GM18517 (cell line): ENCODE data around the gene MOK.

Source experiments
- ATAC-seq: cut with Tn5 transposase; IDR thresholded peaks from one replicate; pipeline ENCODE4 v1.9.1; 2021; ENCODE audit warnings: mild to moderate bottlenecking, moderate library complexity; ENCODE audit not compliant: unreplicated experiment

MOK gene

GRCh38 chr14:102288139-102288538 lies 16.8 kb downstream of the MOK start:
- ATAC-seq = no peak

- no peak for ATAC-seq
Observed at GRCh38 chr14:102285106-102285505, 19.9 kb downstream of the MOK start.

- ATAC-seq = no peak
Observed at GRCh38 chr14:102283631-102284129, 21.3 kb downstream of the MOK start.

- no peak for ATAC-seq
Observed at GRCh38 chr14:102282751-102283465, 22.1 kb downstream of the MOK start.

- no peak for ATAC-seq
Observed at GRCh38 chr14:102280376-102280962, 24.5 kb downstream of the MOK start.

- ATAC-seq = no peak
Observed at GRCh38 chr14:102279688-102280348, 25.1 kb downstream of the MOK start.

- ATAC-seq = no peak
Observed at GRCh38 chr14:102279282-102279681, 25.7 kb downstream of the MOK start.

GRCh38 chr14:102278631-102278935 lies 26.4 kb downstream of the MOK start:
- no peak for ATAC-seq

- ATAC-seq = no peak
Observed at GRCh38 chr14:102277874-102278630, 26.9 kb downstream of the MOK start.

GRCh38 chr14:102275866-102276265 lies 29.1 kb downstream of the MOK start:
- no peak for ATAC-seq

- ATAC-seq = no peak
Observed at GRCh38 chr14:102272392-102272791, 32.6 kb downstream of the MOK start.

- ATAC-seq = no peak
Observed at GRCh38 chr14:102264775-102265174, 40.2 kb downstream of the MOK start.

- no peak for ATAC-seq
Observed at GRCh38 chr14:102264355-102264754, 40.6 kb downstream of the MOK start.

- ATAC-seq = no peak
Observed at GRCh38 chr14:102262929-102263462, 42.0 kb downstream of the MOK start.

GRCh38 chr14:102258136-102258535 lies 46.8 kb downstream of the MOK start:
- ATAC-seq = no peak

GRCh38 chr14:102256716-102257115 lies 48.2 kb downstream of the MOK start:
- no peak for ATAC-seq

GRCh38 chr14:102255401-102256190 lies 49.4 kb downstream of the MOK start:
- no peak for ATAC-seq

- ATAC-seq = no peak
Observed at GRCh38 chr14:102252834-102253801, 51.8 kb downstream of the MOK start.

- no peak for ATAC-seq
Observed at GRCh38 chr14:102251161-102251560, 53.8 kb downstream of the MOK start.
